HG03571 (cell line): ENCODE results near the gene TMEM106B.
"Not testable (repeated sequence)": the region's sequence is repeated elsewhere in the genome, so short reads cannot be mapped to it uniquely, and the experiment has no call there.

ENCODE experiments used
- ATAC-seq: cut with Tn5 transposase; IDR thresholded peaks from one replicate; pipeline ENCODE4 v1.9.1; 2021; ENCODE audit not compliant: unreplicated experiment

TMEM106B gene

GRCh38 chr7:12211054-12211710, at the start of gene TMEM106B:
Gene TMEM106B (plus strand): TSS chr7:12211294. CDS start chr7:12214811, 3,517 bp downstream.
- peak; percentile 97 for ATAC-seq

- no peak for ATAC-seq
Observed at GRCh38 chr7:12162415-12163113, 48.5 kb upstream of the TMEM106B start.

- not testable (repeated sequence) for ATAC-seq
Observed at GRCh38 chr7:12168065-12168464, 43.0 kb upstream of the TMEM106B start.

GRCh38 chr7:12169981-12170820, 40.9 kb upstream of the TMEM106B start:
- ATAC-seq, result not testable (repeated sequence)

GRCh38 chr7:12173671-12174070, 37.4 kb upstream of the TMEM106B start:
- no peak for ATAC-seq

- no peak for ATAC-seq
Observed at GRCh38 chr7:12174931-12175330, 36.2 kb upstream of the TMEM106B start.

- no peak for ATAC-seq
Observed at GRCh38 chr7:12178317-12178716, 32.8 kb upstream of the TMEM106B start.

- no peak for ATAC-seq
Observed at GRCh38 chr7:12194426-12194825, 16.7 kb upstream of the TMEM106B start.

GRCh38 chr7:12196386-12196785, 14.7 kb upstream of the TMEM106B start:
- no peak for ATAC-seq

- ATAC-seq, result no peak
Observed at GRCh38 chr7:12199363-12199762, 11.7 kb upstream of the TMEM106B start.

- ATAC-seq, result no peak
Observed at GRCh38 chr7:12207046-12207445, 4.0 kb upstream of the TMEM106B start.

- ATAC-seq, result no peak
Observed at GRCh38 chr7:12209221-12209620, 1.9 kb upstream of the TMEM106B start.

GRCh38 chr7:12210179-12211053, 678 bp upstream of the TMEM106B start:
- peak; percentile 31 for ATAC-seq

- no peak for ATAC-seq
Observed at GRCh38 chr7:12211711-12212485, 804 bp downstream of the TMEM106B start.

- ATAC-seq, result no peak
Observed at GRCh38 chr7:12217311-12217710, 6.2 kb downstream of the TMEM106B start.

GRCh38 chr7:12220389-12221046, 9.4 kb downstream of the TMEM106B start:
- ATAC-seq, result no peak

- no peak for ATAC-seq
Observed at GRCh38 chr7:12221414-12221813, 10.3 kb downstream of the TMEM106B start.

GRCh38 chr7:12222889-12223579, 11.9 kb downstream of the TMEM106B start:
- ATAC-seq, result peak; percentile 82

- ATAC-seq, result not testable (repeated sequence)
Observed at GRCh38 chr7:12225017-12225416, 13.9 kb downstream of the TMEM106B start.
